SK-N-SH treated with all-trans-retinoic acid at 6 μM for 48 hours (cell line): ENCODE results near the gene PPP2R2C.

Experiments
- ARNTL ChIP-seq: fragments of 450-650 bp; formaldehyde crosslinking; IDR thresholded peaks from 2 replicates; pipeline ENCODE4 v1.5.0; 2020; ENCODE audit warnings: low read depth, mild to moderate bottlenecking, moderate library complexity, borderline replicate concordance
- BACH2 ChIP-seq: fragments of 250-450 bp; sonication (Bioruptor Pico); IDR thresholded peaks from 2 replicates; pipeline ENCODE4 v1.9.0; 2021; ENCODE audit warnings: mild to moderate bottlenecking, borderline replicate concordance
- CREB5 ChIP-seq: fragments of 250-450 bp; sonication (Bioruptor Pico); IDR thresholded peaks from 2 replicates; pipeline ENCODE4 v1.5.1; 2020; ENCODE audit warnings: low read depth, mild to moderate bottlenecking, moderate library complexity
- CSRNP3 ChIP-seq: fragments of 250-450 bp; sonication (Bioruptor Pico); IDR thresholded peaks from 2 replicates; pipeline ENCODE4 v1.5.1; 2021; ENCODE audit warnings: mild to moderate bottlenecking, moderate library complexity
- PATZ1 ChIP-seq: fragments of 250-450 bp; sonication (Bioruptor Pico); IDR thresholded peaks from 2 replicates; pipeline ENCODE4 v1.8.0; 2020; ENCODE audit warnings: mild to moderate bottlenecking, moderate library complexity, borderline replicate concordance
- PPARA ChIP-seq: fragments of 250-450 bp; sonication (Bioruptor Pico); IDR thresholded peaks from 2 replicates; pipeline ENCODE4 v1.5.0; 2020; ENCODE audit warnings: mild to moderate bottlenecking, borderline replicate concordance
- SNAI2 ChIP-seq: fragments of 250-450 bp; sonication (Bioruptor Pico); IDR thresholded peaks from 2 replicates; pipeline ENCODE4 v1.5.0; 2020; ENCODE audit warnings: mild to moderate bottlenecking, moderate library complexity
- TCF4 ChIP-seq: fragments of 250-450 bp; sonication (Bioruptor Pico); IDR thresholded peaks from 2 replicates; pipeline ENCODE4 v1.8.0; 2021; ENCODE audit warnings: mild to moderate bottlenecking, moderate library complexity, borderline replicate concordance
- ZFP3 ChIP-seq: fragments of 250-450 bp; sonication (Bioruptor Pico); IDR thresholded peaks from 2 replicates; pipeline ENCODE4 v1.5.0; 2020; ENCODE audit warnings: mild to moderate bottlenecking, moderate library complexity
- ZNF70 ChIP-seq: fragments of 450-650 bp; formaldehyde crosslinking; IDR thresholded peaks from 2 replicates; pipeline ENCODE4 v1.5.0; 2020; ENCODE audit warnings: mild to moderate bottlenecking, moderate library complexity

- TF ChIP-seq CSRNP3 (no peak), CREB5 (CRISPR knock-in tag) (no peak), ARNTL (CRISPR knock-in tag) (no peak), PATZ1 (CRISPR knock-in tag) (no peak), BACH2 (CRISPR knock-in tag) (no peak), ZFP3 (no peak), TCF4 (no peak), SNAI2 (CRISPR knock-in tag) (no peak), ZNF70 (CRISPR knock-in tag) (no peak), PPARA (no peak)
Observed at GRCh38 chr4:6345866-6346265, 126.5 kb downstream of the PPP2R2C start.
